Stimulated activated CD8-positive, alpha-beta memory T cell treated with anti-CD3 and anti-CD28 coated beads, Interleukin-15, amount 100 ng/mL, for 4 hours (primary cell): ENCODE data around the gene EME2.
"Not testable (repeated sequence)": the region's sequence is repeated elsewhere in the genome, so short reads cannot be mapped to it uniquely, and the experiment has no call there.

Experiments used
- DNase-seq, 2 donors: peaks; one replicate each; pipeline ENCODE4 v3.0.0-alpha.2; 2020; ENCODE audit warnings: low read depth in 2 of 2

EME2 gene

GRCh38 chr16:1772362-1772907 is at the start of gene EME2:
Gene EME2, plus strand, starts transcription at chr16:1772810. Its CDS starts 418 bp downstream, at chr16:1773228.
- DNase-seq = peak in 1 of 2 donors; percentile 21

GRCh38 chr16:1723450-1724147 is 49.0 kb upstream of the EME2 start:
- no peak for DNase-seq

- no peak for DNase-seq
Measured at GRCh38 chr16:1724491-1724890, 48.1 kb upstream of the EME2 start.

GRCh38 chr16:1726661-1727502 is 45.7 kb upstream of the EME2 start:
- no peak for DNase-seq

- DNase-seq = no peak
Measured at GRCh38 chr16:1727651-1728624, 44.7 kb upstream of the EME2 start.

DNA sequence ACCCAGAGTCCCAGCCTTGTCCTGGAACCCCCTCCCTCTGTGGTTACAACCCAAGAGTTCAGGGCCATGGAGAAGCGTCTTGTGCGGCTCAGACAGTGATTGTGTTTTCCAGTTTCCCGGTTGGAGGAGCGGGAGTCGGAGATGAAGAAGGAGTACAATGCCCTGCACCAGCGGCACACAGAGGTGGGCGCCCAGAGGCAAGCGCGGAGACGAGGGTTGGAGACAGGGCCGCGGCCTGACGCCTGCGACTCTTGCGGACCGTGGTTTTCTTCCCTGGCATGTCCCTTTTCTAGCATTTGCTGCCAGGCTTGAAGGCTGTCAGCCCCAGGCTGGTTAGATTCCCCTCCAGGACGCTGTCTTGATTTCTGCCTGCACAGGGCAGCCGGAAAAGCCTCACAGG is 43.6 kb upstream of the EME2 start:
- DNase-seq = no peak

- DNase-seq = no peak
Measured at GRCh38 chr16:1729445-1729844, 43.2 kb upstream of the EME2 start.

DNA sequence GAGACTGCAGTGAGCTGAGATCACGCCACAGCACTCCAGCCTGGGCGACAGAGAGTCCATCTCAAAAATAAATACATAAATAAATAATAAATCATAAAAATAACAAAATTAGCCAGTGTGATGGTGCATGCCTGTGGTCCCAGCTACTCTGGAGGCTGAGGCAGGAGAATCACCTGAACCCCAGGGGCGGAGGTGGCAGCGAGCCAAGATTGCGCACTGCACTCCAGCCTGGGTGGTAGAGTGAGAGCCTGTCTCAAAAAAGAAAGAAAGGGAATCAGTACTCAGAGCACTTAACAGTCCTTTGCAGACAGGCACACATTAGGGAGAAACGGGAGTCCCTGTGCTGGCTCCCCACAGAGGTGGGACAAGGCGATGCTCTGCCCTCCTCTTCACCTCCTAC is 41.5 kb upstream of the EME2 start:
- no peak for DNase-seq

GRCh38 chr16:1731603-1732002 is 41.0 kb upstream of the EME2 start:
- no peak for DNase-seq

GRCh38 chr16:1732071-1732470 is 40.5 kb upstream of the EME2 start:
- DNase-seq = no peak

DNA sequence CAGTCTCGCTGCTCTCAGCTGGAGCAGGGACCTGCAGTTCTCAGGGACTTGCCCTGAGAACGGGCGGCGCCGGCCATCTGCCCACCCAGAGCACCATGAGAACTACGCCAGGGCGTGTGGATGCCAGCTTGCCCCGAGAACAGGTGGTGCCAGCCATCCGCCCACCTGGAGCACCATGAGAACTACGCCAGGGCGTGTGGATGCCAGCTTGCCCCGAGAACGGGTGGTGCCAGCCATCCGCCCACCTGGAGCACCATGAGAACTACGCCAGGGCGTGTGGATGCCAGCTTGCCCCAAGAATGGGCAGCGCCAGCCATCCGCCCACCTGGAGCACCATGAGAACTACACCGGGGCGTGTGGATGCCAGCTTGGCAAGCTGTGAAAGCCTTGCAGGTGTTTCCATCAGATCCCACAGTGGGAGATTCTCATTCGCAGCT is 40.0 kb upstream of the EME2 start:
- not testable (repeated sequence) for DNase-seq

- DNase-seq = no peak
Measured at GRCh38 chr16:1734123-1734522, 38.5 kb upstream of the EME2 start.

DNA sequence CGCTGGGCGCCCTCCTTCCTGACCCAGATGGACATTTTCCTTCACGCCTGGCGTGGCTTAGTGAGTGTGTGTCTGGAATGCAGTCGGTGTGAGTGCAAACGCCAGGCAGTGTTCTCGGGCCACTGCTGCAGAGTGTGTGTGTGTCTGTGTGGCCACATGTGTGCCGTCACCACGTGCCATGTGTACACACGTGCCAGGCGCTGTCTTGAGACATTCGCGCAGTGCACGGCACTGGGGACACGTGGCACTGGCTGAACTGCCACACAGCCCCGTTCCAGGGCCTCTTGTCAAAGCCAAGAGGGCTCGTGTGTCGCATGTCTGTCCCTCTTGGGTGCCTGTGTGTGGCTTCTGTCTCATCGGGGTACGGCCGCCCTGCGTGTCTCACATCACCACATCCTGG is 37.8 kb upstream of the EME2 start:
- no peak for DNase-seq

- DNase-seq = no peak
Measured at GRCh38 chr16:1740234-1740633, 32.4 kb upstream of the EME2 start.

DNA sequence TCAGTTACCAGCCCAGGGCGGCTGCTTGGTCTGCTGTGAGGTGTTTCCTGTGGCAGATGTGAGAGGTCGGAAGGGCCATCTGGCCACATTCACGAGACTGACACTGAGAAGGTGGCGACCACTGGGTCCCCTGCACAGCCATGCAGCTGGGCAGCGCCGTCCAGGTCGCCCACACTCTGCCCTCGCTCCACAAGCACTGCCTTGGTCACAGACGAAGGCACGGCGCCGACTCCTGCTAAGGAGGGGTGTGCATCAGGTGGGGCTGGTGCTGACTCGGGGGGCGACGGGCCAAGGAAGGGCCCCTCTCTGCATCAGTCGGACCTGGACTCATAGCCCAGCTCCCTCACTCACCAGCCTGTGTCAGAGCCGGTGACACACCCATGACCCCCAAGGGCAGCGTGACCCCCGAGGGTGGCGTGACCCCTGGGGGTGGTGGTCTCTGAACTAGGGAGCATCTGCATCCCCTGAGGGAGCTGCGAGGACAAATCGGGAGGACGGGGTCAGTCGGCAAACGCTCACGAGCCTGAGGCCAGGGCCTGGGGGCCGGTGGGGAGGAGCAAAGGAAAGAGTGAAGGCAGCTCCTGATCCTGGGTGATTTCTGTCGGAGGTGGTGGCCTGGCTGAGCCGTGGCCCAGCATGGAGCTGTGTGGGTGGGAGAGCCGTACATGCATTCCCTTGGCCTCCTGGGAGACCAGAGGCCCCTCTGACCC is 31.7 kb upstream of the EME2 start:
- DNase-seq = no peak

DNA sequence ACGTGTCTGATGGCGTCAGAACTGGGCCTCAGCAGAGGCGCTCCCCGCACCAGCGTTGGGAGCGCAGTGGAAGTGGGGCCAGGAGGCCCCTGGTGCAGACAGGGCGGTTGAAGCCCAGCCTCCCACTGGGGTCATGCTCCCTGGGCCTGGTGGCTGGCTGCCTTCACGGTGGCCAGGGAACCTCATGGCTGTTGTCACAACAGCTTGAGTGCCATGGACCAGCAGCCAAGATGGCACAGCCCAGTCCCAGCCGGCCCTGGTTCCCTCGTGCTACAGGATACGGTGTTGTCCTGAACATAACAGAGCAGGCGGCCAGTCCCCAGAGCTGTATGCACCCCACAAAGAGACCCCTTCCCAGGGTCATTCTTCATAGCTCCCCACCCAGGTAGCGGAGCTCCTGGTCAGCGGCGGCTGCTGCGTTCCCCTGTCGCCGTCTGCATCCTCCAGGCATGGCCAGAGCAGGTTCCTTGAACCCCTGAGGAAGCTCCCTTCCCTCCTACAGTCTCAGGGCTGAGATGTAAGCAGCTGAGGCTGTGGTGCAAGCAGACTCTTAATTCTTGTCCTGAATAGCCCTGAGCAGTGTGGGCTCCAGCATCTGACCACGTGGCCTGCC is 31.0 kb upstream of the EME2 start:
- no peak for DNase-seq

DNA sequence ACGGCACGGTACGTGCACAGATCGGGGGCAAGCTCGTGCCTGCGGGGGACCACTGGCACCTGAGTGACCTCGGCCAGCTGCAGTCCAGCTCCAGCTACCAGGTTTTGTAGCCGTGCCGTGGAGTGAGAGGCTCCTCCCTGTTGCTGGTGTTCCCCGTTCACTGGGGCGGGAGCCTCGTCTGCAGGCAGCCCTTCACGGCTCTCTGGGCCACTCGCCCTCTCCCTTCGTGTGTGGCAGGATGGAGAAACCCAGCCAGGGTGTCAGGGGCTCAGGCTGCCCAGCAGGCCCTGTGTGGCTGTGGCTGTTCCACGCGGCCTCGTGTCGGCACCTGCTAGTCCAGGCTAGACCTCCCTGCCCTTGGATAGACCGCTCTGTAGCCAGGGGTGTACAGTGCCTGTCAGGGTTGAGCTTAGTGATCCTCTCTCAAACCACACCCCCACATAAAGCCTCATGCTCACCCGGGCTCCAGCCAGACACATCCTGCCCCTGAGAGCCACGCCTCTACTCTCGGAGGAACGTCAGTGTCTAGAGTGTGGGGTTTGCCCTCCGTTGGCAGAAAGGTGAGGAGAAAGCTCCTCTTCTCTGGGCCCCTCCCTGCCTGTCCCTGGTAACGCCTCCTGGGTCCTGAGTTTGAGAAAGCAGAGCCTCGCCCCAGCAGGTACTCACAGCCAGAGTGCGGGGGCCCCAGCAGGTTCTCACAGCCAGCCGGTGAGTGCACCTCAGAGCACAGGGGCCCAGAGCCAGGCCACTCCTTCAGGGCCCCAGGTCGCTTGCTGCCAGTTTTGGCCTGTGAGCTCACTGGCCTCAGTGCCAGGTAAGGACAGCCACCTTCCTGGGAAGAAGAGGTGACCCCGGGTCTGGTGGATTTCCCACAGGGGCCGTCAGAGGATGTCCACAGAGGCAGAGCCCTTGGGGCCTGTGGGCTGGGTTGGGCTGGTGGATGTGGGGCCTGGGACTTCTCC is 29.0 kb upstream of the EME2 start:
- no peak for DNase-seq

GRCh38 chr16:1744338-1744840 is 28.2 kb upstream of the EME2 start:
- no peak for DNase-seq
